ENCODE results near the gene SUSD4.

- TF ChIP-seq CTCF (conservative IDR thresholded peaks at IDR 0.05; ENCODE audit: low read depth, low read length) (no peak), RFX5 (IDR thresholded peaks at IDR 0.05; ENCODE audit: low read depth, low read length) (no peak), CEBPB (IDR thresholded peaks at IDR 0.05; ENCODE audit: low read depth, low read length) (no peak), SMC3 (IDR thresholded peaks at IDR 0.05; ENCODE audit: low read depth, low read length) (no peak), RCOR1 (IDR thresholded peaks at IDR 0.05; ENCODE audit: insufficient replicate concordance, low read length) (no peak)
Observed at GRCh38 chr1:223394242-223394641, 30.3 kb upstream of the SUSD4 start.
